GM21786 (cell line): ENCODE results near the gene SDK1.

Experiments
- ATAC-seq: cut with Tn5 transposase; IDR thresholded peaks from one replicate; pipeline ENCODE4 v1.9.1; 2021; ENCODE audit not compliant: unreplicated experiment

The SDK1 gene

DNA sequence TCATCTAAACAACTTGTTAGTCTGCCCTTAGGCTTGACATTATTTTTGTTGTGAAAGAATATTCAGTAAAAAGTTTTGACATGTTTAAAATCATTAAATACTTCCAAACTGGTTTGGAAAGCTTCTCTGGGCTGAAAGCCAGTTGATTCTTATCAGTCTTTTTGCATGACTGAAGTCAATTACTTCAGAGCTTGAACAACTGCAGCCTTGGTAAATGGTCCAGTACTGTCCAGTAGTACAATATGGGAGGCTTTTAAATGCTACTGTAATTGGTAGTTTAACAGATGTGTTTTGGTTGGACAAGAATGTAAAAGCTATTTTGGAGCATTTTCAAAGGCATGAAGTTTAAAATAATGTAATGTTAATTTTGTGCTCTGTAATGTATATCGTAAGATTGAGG lies 103.4 kb downstream of the SDK1 start:
- ATAC-seq, result no peak

DNA sequence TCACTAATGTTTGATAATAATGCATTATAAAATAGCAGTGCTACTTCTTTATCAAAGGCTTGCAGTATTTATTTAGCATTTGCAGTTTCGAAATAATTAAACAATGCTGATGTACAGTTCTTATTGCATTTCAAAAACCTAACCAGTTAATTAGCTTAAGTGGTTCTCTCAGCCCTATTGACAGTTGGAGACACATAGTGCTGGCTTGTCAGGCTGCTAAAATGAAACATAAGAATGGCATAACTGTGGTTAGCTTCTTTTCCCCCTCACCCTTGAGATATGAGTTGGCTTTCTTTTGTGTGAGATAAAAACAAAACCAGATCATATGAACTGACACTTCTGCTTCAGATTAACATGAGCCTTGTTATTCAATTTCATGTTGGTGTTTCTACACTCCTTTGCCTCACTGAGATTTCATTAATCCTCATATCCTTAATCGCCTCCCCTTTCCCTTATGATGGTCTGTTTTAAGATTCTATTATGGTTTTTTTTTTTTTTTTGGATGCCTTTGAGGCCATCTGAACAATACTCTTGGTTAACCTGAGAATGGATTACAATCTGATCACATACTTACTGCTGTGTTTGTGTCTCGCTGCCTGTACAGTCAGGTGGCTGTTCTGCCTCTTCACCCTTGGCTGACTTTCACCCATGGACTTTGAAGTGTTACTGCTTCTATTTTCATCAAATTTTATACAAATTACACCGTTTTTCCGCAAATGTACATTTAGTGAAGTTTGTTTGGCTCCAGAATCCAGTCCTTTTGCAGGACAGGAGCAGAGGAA lies 108.0 kb downstream of the SDK1 start:
- ATAC-seq, result no peak

DNA sequence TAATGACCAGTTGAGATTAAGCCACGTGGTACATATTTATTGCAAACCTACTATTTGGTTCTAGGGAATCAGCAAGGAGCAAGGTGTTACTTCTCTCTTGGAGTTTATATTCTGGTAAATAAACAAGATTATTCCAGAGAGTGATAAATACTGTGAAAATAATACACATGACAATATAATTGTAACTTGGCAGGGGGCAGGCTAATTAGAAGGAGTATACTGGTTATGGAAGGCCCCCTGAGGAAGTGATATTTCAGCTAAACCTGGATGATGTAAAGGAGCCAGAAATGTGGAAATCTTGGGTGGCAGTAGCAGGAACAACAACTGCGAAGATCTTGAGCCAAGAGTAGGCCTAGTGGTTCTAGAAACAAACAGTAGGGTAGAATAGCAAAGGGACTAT lies 111.8 kb downstream of the SDK1 start:
- no peak for ATAC-seq

DNA sequence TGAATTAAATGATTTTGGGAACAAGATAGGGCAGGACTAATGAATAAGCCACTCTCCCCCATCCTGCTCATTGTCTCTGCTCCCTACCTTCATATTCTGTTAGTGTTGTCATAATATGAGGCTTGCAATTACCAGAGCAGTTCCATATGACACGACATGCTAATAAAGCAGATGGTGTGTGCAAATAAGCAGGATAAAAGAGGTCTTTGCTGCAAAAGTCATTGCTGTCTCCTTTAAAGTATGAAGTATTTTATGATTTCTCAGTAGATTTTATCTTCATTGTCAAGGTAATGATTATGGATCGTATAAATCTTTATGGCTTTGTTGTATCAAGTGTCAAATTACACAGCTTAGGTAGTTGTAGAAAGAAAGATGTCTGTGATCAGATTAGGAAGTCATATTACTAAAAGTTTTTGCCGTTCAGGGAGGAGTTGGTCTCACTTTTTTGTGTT lies 114.8 kb downstream of the SDK1 start:
- ATAC-seq, result no peak

DNA sequence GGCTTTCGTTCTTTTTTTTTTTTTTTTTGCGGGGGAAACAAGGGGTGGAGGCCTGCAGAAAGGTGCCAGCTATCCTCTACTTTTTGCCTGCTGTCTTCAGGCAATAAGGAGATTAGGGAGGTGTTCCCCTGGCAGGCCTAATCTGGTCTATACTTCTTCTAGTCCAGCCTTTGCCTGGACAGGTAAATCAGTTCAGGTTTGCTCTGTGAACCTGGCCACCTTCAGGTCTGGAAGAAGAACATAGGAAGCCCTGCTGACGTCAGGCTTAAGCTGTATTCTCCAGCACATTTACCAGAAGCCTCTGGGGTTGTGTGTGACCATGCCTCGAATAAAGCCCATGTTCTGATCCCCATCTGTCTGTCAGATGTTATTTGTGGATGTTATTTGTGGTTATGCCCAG lies 115.4 kb downstream of the SDK1 start:
- no peak for ATAC-seq

DNA sequence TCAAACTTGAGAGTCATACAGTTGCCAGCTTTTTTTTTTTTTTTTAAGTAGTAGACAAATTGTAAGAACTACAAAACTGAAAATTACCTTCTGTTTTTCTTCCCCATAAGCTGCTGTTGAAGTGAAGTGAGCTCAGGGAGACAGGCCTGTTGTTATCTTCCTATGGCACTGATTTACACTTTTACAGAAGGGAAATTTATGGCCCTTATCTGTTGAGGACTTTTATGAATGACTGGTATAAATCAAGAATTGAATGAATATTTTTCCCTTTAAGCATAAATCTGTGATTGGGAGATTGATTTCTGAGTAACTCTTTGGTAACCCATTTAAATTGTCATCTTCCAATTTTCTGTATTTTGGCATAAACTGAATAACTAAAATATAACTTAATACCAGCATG lies 124.0 kb downstream of the SDK1 start:
- ATAC-seq, result no peak

DNA sequence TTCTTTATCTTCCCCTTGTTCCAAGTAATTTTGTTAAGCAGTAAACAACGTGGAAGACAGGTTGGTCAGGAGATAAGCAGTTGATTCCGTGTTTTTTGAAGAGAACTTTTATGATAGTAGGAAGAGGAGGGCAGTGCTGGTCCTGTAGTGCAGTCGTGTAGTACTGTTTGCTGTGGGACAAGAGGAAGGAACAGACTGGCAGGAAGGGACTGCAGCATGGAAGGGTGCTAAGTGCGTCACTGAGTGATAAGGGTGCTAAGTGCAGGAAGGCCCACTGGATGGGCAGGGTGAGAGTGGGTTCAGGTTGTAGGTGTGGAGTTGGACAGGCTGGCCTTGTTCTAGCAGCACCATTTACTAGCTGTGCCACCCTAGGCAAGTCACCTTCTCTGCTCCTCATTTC lies 125.0 kb downstream of the SDK1 start:
- ATAC-seq, result no peak

DNA sequence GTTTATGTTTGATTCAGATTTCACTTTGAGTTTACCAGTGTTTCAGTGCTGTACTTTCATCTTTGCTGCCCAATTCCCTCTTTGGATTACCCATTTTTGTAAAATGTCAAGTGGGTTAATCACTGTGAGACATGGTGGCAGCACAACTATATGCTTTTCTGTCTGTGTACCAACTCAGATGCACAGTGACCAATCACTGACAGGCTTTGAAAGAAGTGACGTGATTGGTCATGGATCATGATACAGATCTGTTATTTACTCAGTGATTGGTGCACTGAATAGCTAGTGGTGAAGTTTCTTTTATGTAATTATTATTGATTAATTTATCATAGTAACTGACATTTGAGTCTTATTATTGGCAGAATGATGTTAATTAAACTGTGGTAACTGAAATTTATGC lies 126.9 kb downstream of the SDK1 start:
- no peak for ATAC-seq

DNA sequence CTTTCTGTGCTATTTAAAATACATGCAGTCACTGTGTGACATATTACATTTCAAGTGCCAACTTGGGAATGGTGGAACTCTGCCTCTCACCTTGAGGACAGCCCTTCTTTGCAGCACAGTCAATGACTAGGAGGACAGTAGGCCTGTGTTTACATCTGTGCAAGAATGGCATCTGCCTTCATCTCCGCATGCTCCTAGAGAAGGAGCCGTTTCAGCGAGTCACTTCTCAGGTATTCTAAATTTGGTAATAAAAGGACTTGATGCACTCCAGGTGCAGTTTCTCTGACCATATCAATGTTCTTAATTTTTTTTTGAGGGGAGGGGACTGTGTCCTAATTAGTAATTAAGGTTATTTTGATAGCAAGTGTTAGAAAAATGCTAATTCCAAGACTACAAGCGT lies 128.9 kb downstream of the SDK1 start:
- no peak for ATAC-seq

DNA sequence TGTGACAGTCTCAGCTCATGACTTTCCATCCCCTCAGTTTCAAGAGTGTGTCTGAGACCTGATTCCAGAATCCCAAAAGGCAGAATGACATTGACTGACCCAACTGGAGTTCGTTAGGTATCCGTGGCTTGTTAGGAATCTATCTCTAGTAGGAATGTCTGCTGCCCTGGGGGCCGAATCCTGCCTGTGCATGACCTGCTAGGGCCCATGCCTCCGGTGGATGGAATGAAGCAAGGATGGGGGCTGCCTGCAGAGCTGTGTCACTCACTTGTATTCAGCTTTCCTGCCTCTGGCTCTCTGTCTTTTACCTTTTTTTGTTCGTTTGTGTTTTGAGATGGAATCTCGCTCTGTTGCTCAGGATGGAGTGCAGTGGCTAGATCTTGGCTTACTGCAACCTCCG lies 129.5 kb downstream of the SDK1 start:
- no peak for ATAC-seq

DNA sequence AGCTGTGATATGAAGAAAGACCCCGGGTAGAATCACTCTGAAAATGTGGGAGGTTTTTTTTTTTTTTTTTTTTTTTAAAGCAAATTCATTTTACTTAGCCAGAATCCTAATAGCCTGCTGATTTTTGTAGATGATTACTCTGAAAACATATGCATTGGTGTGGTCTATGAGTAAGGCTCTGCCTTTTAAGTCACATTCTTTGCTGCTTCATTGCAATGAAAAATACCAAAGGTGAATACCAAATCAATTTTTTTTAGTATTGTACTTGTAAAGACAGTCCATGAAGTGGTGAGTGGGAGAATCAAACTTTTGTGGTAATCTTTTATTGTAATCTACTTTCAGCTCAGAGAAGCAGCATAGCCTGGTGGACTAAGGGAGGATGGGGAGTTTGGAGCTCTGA lies 130.3 kb downstream of the SDK1 start:
- no peak for ATAC-seq

DNA sequence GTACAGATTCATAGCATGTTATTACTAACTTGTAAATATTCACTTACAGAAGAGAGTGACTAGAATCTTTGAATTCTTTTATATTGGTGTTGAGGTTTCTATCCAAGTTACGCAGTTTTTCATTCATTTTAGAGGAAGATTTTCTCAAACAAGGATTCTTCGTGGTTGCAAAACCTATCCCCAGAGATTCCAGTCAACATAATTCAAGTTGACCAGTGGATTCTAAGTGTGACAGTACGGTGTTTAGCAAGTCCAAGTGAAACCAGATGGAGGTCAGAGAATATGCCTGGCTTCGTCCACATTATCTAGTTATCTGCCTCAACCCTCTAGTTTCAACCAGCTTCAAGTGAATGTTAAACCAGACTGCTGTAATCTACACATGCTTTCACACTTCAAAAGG lies 131.9 kb downstream of the SDK1 start:
- no peak for ATAC-seq

DNA sequence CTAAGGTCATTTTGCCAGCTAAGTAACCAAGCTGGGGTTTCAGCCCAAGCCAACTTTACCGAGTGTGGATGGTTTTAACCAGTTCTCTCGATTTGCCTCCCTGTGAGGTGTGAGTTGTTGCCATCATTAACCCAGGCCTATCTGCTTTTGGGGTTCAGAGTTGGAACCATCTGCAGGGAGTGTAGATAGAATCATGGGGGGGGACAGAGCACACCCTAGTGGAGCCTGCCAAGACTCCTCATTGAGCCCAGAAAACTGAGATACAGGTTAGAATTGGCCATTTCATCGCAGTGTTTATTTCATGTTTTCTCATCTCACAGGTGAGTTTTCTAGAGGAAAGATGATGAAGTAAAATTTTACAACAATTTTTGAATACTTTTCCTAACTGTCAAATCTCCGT lies 133.6 kb downstream of the SDK1 start:
- no peak for ATAC-seq

DNA sequence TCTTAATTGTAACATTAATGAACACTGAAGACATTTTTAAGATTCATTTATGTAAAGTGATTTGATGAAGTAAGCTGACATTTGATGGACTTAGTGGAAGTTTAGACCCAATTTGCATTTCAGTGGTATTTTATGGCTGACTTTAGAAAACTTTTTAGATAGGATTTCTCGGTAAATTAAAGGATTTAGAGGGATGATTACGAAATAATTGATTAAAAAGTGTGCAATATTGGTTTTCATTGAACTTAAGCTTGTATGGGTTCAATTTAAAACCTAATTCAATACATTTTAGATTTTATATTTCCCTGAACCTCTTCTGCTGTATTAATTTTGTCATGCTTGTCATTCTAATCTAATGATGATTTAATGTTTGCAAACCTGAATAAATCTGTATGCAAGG lies 135.1 kb downstream of the SDK1 start:
- no peak for ATAC-seq

DNA sequence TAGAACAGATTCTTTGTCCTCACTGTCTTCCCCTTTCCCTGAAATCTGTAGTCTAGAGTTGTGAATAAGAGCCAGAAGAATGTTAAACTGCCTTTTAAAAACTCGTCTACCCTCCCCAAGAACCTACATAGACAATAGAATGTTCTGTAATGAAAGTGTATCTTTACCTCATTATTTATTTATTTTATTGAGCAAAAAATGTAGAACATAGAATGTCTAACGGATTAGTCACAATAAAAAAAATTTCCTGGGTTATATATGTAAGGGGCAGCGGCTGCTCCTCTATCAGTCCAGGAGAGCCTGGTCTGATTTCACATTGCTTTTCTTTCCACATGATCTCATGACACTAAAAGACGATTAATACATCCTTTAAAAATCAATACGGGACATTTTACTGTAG lies 135.7 kb downstream of the SDK1 start:
- no peak for ATAC-seq

DNA sequence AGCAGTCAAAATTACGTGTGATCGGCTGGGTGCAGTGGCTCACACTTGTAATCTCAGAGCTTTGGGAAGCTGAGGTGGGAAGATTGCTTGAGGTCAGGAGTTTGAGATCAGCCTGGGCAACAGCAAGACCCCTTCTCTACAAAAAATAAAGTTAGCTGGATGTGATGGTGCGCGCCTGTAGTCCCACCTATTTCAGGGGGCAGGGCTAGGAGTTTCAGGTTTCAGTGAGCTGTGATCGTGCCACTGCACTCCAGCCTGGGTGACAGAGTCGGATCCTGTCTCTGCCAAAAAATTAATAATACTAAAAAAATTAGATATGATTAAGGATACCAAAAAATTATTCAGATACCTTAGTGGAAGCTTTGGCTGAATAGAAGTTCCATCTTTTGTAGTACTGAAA lies 136.4 kb downstream of the SDK1 start:
- ATAC-seq, result no peak

DNA sequence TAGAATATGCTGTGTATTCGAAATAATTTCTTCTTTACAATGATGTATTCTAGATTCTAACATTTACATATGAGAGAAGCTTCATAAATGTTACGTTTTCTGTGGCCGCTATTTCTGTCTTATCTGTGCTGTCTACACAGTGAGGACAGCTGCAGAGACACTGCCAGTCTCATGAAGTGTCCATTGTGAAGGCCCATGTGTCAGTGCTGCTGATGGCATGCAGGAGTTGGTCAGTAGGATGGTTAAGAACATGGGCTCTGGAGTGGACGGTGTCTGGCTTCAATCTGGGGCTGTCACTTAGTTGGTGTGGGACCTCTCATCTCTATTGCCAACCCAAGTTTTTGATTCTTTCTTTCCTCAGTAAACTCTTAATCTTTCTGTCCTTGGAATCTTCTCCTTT lies 137.3 kb downstream of the SDK1 start:
- ATAC-seq, result no peak

DNA sequence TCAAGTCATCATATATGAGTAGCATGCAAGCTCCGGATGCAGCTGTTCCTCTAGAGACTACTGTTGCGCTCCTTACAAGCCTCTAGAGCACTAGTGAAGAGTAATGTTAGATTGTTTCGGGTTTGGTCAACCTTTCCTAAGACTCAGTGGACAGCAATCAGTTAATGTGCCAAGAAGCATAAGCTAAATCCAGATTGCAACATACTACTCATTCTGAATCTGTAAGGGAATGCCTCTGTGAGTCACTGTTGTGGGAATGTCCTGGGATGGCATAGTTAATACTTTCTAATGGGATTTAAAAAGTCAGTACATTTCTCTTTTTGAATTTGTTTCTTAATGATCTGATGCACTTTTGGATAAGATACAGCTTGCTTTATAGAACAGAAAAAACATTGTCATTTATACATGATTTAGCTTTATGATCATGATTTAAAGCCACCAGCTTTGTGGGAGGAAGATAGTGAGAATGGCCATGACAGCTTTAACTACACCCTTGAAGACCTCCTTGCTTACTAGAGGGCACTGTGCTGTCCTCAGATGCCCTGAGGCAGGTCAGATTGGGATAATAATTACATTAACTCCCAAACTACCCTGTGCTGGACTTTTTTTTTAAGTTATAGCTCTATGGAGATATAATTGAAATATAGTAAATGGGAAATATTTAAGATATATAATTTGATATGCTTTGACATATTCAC lies 138.4 kb downstream of the SDK1 start:
- no peak for ATAC-seq

DNA sequence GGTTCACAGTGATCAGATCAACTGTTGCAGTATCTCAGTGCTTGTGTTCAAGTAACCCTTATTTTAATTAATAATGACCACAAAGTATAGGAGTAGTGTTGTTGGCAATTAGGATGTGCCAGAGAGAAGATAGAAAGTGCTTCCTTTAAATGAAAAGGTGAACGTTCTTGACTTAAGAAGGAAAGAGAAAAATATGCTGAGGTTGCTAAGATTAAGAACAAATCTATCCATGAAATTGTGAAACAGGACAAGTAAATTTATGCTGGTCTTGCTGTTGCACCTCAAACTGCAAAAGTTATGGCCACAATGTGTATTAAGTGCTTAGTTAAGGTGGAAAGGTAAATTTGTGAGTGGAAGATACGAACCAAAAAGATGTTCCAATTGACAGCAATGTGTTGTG lies 139.5 kb downstream of the SDK1 start:
- no peak for ATAC-seq

DNA sequence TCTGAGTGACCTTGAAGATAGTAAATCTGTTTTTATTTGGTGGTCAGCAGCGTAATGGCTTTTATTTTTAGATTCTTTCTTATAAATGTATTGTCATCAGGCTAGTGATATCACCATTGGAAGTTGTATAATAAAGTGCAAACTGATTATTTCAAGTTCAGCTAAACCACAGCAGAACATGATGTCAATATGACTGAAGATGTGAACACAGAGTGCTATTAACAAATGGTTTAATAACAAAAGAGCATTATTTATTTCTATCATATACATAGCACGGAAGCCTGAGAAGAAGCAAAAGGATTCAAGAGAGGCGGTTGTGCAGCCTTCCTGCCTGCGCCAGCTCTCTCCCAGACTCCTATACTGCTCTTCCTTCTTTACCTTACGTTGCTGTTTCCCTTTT lies 142.7 kb downstream of the SDK1 start:
- no peak for ATAC-seq

DNA sequence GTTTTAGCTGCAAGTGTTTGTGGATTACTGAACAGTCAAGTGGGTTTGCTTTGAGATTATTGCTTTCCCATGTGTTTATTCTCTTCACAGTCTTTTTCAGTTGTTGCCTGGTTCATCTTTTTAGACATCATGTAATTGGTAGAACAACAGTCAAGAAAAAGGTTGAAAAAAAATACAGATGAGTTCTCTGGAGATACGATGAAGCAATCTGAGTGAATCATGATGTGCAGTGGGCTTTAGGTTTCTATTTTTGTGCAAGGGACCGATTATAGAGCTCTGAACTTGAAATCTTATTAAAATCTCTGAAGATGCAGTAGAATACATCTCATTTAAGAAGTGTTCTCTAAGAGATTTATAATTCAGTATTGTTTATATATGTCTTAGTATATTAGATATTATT lies 145.7 kb downstream of the SDK1 start:
- ATAC-seq, result no peak

DNA sequence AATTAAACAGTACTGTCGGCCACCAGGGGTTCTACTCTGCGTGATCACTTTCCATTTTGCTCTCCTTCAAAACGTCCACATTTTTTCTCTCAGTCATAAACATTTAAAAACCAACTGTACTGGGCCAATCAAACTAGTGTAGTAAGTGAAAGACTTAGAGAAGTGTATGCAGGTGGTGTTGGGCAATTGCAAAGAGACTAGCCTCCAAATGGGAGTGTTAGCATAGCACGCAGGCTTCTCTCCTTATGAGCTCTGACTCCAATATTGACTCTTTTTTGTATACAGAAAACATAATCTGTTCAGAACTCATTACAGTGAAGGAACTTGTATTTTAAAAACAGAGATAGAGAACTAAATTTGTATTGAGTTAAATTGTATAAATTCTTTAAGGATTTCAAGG lies 150.6 kb downstream of the SDK1 start:
- ATAC-seq, result no peak

DNA sequence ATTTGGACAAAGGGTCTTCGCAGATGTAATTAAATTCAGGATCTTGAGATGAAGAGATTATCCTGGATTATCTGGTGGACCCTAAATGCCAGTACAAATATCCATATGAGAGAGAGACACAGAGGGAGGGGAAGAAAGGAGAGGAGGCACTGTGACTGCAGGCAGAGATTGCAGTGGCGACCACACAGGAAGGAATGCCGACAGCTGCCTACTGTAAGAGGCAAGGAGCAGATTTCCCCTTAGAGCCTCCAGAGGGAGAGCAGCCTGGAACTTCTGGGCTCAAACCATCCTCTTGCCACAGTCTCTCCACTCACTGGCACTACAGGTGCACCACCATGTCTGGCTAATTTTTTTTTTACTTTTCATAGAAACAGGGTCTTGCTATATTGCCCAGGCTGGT lies 152.3 kb downstream of the SDK1 start:
- no peak for ATAC-seq
